MM.1S (cell line): ENCODE results near the gene SLC28A1.

Experiments
- DNase-seq: peaks from one replicate; pipeline ENCODE4 v3.0.0-alpha.2; 2015
- H2AFZ ChIP-seq: fragments of 300-600 bp; sonication (generic); 2 replicates; pipeline ENCODE4 v1.6.0; 2016; ENCODE audit warnings: antibody characterized with exemption, low read length
- H3F3A ChIP-seq: fragments of 300-600 bp; sonication (generic); 2 replicates; pipeline ENCODE4 v1.6.1; 2016; ENCODE audit warnings: mild to moderate bottlenecking, antibody characterized with exemption, low read length, moderate library complexity, mixed read lengths; ENCODE audit not compliant: insufficient read depth
- H3K27ac ChIP-seq: fragments of 300-600 bp; sonication (generic); 2 replicates; pipeline ENCODE4 v1.5.1; 2016; ENCODE audit warnings: mild to moderate bottlenecking, low read length
- H3K27me3 ChIP-seq: fragments of 300-600 bp; sonication (generic); replicated peaks from 2 replicates; pipeline ENCODE4 v1.6.0; 2016; ENCODE audit warnings: low read length; ENCODE audit not compliant: insufficient read depth
- H3K36me3 ChIP-seq: fragments of 300-600 bp; sonication (generic); replicated peaks from 2 replicates; pipeline ENCODE4 v1.6.1; 2016; ENCODE audit warnings: mild to moderate bottlenecking, low read length, mixed read lengths; ENCODE audit not compliant: insufficient read depth
- H3K4me1 ChIP-seq: fragments of 300-600 bp; sonication (generic); 2 replicates; pipeline ENCODE4 v1.6.1; 2016; ENCODE audit warnings: low read length, mixed read lengths
- H3K4me2 ChIP-seq: fragments of 300-600 bp; sonication (generic); 2 replicates; pipeline ENCODE4 v1.6.0; 2016; ENCODE audit warnings: low read depth, low read length
- H3K4me3 ChIP-seq: fragments of 300-600 bp; sonication (generic); 2 replicates; pipeline ENCODE4 v1.5.1; 2016; ENCODE audit warnings: low read length, mixed read lengths
- H3K79me2 ChIP-seq: fragments of 300-600 bp; sonication (generic); 2 replicates; pipeline ENCODE4 v1.6.1; 2016; ENCODE audit warnings: mixed run types, low read length, mixed read lengths
- H3K9ac ChIP-seq: fragments of 300-600 bp; sonication (generic); 2 replicates; pipeline ENCODE4 v1.6.1; 2016; ENCODE audit warnings: low read length, mixed read lengths
- H3K9me2 ChIP-seq: fragments of 300-600 bp; sonication (generic); replicated peaks from 2 replicates; pipeline ENCODE4 v1.6.1; 2016; ENCODE audit warnings: mild to moderate bottlenecking, low read length, mixed read lengths; ENCODE audit not compliant: insufficient read depth
- H3K9me3 ChIP-seq: fragments of 300-600 bp; sonication (generic); replicated peaks from 2 replicates; pipeline ENCODE4 v1.6.1; 2016; ENCODE audit warnings: mild to moderate bottlenecking, low read length, mixed read lengths; ENCODE audit not compliant: insufficient read depth
- H4K20me1 ChIP-seq: fragments of 300-600 bp; sonication (generic); 2 replicates; pipeline ENCODE4 v1.6.1; 2016; ENCODE audit warnings: mild to moderate bottlenecking, low read length, moderate library complexity, mixed read lengths; ENCODE audit not compliant: insufficient read depth
- EZH2 ChIP-seq: fragments of 300-600 bp; sonication (generic); optimal IDR thresholded peaks from 2 replicates; pipeline ENCODE3; 2017; ENCODE audit warnings: low read depth, mild to moderate bottlenecking, antibody characterized with exemption, low read length, mixed read lengths
- EZH2phosphoT487 ChIP-seq: fragments of 300-600 bp; sonication (generic); IDR thresholded peaks from 2 replicates; pipeline ENCODE4 v1.6.1; 2018; ENCODE audit warnings: antibody characterized with exemption, low read length
- TF ChIP-seq, protein P1 (sequence below): fragments of 300-600 bp; sonication (generic); IDR thresholded peaks from 2 replicates; pipeline ENCODE4 v1.5.1; 2016; ENCODE audit warnings: antibody characterized with exemption, low read length, mixed read lengths

The SLC28A1 gene

DNA sequence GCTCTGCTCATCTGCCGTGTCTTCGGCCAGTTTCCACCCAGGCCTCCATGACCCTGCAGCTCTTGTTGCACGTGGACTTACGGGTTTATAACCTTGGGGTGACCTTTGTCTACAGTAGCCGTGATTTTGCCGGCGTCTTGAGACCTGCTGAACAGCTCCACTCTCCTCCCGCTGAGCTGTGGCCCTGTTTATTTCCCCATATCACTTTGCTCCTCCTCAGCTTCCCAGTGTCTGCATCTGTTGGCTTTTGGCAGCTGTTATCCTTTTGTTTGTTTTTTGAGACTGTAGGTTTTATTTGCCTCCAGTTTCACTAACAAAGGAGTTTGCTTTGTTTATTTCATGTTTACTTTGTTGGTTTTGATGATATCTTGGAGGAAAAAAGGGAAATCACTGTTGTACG is 29.3 kb upstream of the SLC28A1 start:
- H2AFZ ChIP-seq: no peak overlapping the region
- H3K27ac ChIP-seq: no peak overlapping the region
- no peak overlapping the region for H3K4me3 ChIP-seq
- no peaks in the 10 kb centered on the region for H3K27me3 ChIP-seq
- H3K36me3 ChIP-seq: no peaks in the 10 kb centered on the region
- H3K9me2 ChIP-seq: no peaks in the 10 kb centered on the region
- no peak overlapping the region for H3K4me2 ChIP-seq
- H3K4me1 ChIP-seq: no peaks in the 10 kb centered on the region
- H3K9ac ChIP-seq: no peak overlapping the region
- DNase-seq: no peak
- H4K20me1 ChIP-seq: no peaks in the 10 kb centered on the region
- no peaks in the 10 kb centered on the region for H3K79me2 ChIP-seq
- H3K9me3 ChIP-seq: no peaks in the 10 kb centered on the region
- no peaks in the 10 kb centered on the region for H3F3A ChIP-seq
- TF ChIP-seq, protein P1, sequence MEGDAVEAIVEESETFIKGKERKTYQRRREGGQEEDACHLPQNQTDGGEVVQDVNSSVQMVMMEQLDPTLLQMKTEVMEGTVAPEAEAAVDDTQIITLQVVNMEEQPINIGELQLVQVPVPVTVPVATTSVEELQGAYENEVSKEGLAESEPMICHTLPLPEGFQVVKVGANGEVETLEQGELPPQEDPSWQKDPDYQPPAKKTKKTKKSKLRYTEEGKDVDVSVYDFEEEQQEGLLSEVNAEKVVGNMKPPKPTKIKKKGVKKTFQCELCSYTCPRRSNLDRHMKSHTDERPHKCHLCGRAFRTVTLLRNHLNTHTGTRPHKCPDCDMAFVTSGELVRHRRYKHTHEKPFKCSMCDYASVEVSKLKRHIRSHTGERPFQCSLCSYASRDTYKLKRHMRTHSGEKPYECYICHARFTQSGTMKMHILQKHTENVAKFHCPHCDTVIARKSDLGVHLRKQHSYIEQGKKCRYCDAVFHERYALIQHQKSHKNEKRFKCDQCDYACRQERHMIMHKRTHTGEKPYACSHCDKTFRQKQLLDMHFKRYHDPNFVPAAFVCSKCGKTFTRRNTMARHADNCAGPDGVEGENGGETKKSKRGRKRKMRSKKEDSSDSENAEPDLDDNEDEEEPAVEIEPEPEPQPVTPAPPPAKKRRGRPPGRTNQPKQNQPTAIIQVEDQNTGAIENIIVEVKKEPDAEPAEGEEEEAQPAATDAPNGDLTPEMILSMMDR: no peak
- no peak for TF ChIP-seq EZH2
- TF ChIP-seq EZH2phosphoT487: no peak

DNA sequence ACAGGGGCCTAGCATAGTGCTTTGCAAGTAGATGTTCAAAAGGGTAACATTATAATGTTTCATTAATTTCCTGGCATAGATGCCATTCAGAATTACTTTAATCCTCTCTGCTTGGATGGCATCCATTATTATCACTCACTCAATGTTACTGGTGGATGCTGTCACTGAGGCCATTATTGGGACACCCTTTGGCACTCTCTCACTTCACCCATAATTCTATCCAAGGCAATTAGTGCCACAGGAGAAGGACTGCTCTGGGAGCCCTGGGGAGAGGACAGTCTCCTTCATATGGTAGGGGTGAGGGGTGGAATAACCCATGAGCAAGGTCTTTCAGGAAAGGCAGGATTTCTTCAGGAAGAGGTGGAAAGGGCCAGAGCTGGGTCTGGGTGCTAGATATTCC is 28.7 kb upstream of the SLC28A1 start:
- Histone ChIP-seq H3K27ac (no peak overlapping the region), H3F3A (no peaks in the 10 kb centered on the region), H3K27me3 (no peaks in the 10 kb centered on the region), H3K79me2 (no peaks in the 10 kb centered on the region), H3K9me3 (no peaks in the 10 kb centered on the region), H3K36me3 (no peaks in the 10 kb centered on the region), H3K4me3 (no peak overlapping the region), H3K9ac (no peak overlapping the region), H3K4me1 (no peaks in the 10 kb centered on the region), H3K9me2 (no peaks in the 10 kb centered on the region), H2AFZ (no peak overlapping the region), H3K4me2 (no peak overlapping the region), H4K20me1 (no peaks in the 10 kb centered on the region)
- no peak for DNase-seq
- TF ChIP-seq EZH2phosphoT487: no peak
- TF ChIP-seq, protein P1: no peak
- TF ChIP-seq EZH2: no peak

DNA sequence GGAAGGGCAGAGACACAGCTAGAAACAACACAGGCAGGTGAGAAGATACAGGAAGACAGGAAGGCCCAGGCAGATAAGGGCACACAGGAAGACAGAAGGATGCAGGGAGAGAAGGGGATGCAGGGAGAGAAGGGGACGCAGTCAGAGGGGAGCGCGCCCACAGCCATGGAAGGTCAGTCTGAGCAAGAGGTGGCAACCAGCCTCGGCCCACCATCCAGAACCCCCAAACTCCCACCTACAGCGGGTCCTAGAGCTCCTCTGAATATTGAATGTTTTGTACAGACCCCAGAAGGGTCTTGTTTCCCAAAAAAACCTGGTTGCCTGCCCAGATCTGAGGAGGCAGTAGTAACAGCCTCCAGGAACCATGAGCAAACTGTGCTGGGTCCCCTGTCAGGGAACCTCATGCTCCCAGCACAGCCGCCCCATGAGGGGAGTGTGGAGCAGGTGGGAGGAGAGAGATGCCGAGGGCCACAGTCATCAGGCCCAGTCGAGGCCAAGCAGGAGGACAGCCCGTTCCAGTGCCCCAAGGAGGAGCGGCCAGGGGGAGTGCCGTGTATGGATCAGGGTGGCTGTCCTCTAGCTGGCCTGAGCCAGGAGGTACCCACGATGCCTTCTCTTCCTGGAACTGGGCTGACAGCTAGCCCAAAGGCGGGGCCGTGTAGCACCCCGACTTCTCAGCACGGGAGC is 27.6 kb upstream of the SLC28A1 start:
- Histone ChIP-seq H3K9me2 (no peaks in the 10 kb centered on the region), H3K36me3 (no peaks in the 10 kb centered on the region), H3K4me1 (no peaks in the 10 kb centered on the region), H3K27me3 (no peaks in the 10 kb centered on the region), H3K27ac (no peak overlapping the region), H3K4me2 (no peak overlapping the region), H3K9ac (no peak overlapping the region), H3K79me2 (no peaks in the 10 kb centered on the region), H2AFZ (no peak overlapping the region), H3F3A (no peaks in the 10 kb centered on the region), H4K20me1 (no peaks in the 10 kb centered on the region), H3K9me3 (no peaks in the 10 kb centered on the region), H3K4me3 (no peak overlapping the region)
- TF ChIP-seq EZH2: no peak
- TF ChIP-seq EZH2phosphoT487: no peak
- TF ChIP-seq, protein P1: no peak
- DNase-seq: no peak
